Measurements from ENCODE around the gene TMEM179.

DNA sequence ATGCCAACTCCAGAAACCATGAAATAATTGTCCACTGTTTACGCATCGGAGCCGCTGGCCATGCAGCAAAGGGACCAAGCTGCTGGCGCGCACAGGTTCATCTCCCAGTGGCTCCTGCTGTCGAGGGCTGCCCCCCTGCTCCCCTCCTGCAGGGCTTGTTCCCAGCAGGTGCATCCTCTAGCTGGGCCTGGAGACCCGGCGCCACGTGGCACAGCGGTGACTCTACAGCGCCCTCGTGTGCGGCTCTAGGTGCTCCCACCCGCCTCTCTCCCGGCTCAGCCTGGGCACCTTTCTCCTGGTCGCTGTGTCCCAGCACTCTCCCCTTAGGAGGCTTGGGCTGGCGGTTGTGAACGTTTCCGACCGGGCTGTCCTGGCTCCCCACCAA lies 47.3 kb upstream of the TMEM179 start:
- TF ChIP-seq, protein P1, sequence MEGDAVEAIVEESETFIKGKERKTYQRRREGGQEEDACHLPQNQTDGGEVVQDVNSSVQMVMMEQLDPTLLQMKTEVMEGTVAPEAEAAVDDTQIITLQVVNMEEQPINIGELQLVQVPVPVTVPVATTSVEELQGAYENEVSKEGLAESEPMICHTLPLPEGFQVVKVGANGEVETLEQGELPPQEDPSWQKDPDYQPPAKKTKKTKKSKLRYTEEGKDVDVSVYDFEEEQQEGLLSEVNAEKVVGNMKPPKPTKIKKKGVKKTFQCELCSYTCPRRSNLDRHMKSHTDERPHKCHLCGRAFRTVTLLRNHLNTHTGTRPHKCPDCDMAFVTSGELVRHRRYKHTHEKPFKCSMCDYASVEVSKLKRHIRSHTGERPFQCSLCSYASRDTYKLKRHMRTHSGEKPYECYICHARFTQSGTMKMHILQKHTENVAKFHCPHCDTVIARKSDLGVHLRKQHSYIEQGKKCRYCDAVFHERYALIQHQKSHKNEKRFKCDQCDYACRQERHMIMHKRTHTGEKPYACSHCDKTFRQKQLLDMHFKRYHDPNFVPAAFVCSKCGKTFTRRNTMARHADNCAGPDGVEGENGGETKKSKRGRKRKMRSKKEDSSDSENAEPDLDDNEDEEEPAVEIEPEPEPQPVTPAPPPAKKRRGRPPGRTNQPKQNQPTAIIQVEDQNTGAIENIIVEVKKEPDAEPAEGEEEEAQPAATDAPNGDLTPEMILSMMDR (IDR thresholded peaks at IDR 0.05) = no peak
- TF ChIP-seq POLR2A (IDR thresholded peaks at IDR 0.05) (no peak), EP300 (IDR thresholded peaks at IDR 0.05) (no peak)
